ENCODE results near the gene UBE2Q1.

GRCh38 chr1:154548028-154548427 lies 10.4 kb downstream of the UBE2Q1 start:
- TF ChIP-seq CTCF (IDR thresholded peaks at IDR 0.05) (no peak), POLR2A (IDR thresholded peaks at IDR 0.05) (no peak)
